CD14-positive monocyte (primary cell): ENCODE results near the gene NPAS2. TPM values are rescaled to one million over a fixed set of nuclear protein-coding genes. Genes with fewer than 3 reads are reported as not detected.

Experiments
- DNase-seq, 3 donors: peaks; one replicate each; pipeline ENCODE4 v3.0.0-alpha.2; 2011 to 2022
- H2AFZ ChIP-seq: 2 replicates; pipeline ENCODE4 v1.6.0; 2012; ENCODE audit warnings: mild to moderate bottlenecking, low read depth, low read length, inconsistent platforms; ENCODE audit not compliant: insufficient read depth, poor library complexity, severe bottlenecking
- H3K27ac ChIP-seq, 2 donors: 1 replicate in 1 of 2; 2 replicates in 1 of 2; pipeline ENCODE4 v1.5.1; 2012 to 2013; ENCODE audit warnings: low read length in 2 of 2, control low read depth in 1 of 2, inconsistent platforms in 1 of 2, low read depth in 1 of 2, mild to moderate bottlenecking in 1 of 2
- H3K27me3 ChIP-seq, 2 donors: one replicate each; pipeline versions ENCODE4 v1.6.0 to v1.6.1; 2011 to 2013; ENCODE audit warnings: low read length in 2 of 2; ENCODE audit not compliant: control insufficient read depth in 2 of 2, insufficient read depth in 2 of 2
- H3K36me3 ChIP-seq, 2 donors: replicated peaks in 1 of 2; 1 replicate in 1 of 2; 2 replicates in 1 of 2; pipeline versions ENCODE4 v1.5.1 to v1.6.1; 2012 to 2013; ENCODE audit warnings: low read length in 2 of 2, control low read depth in 1 of 2, inconsistent platforms in 1 of 2, mild to moderate bottlenecking in 1 of 2; ENCODE audit not compliant: insufficient read depth in 2 of 2, control insufficient read depth in 1 of 2
- H3K4me1 ChIP-seq, 2 donors: 1 replicate in 1 of 2; 2 replicates in 1 of 2; pipeline versions ENCODE4 v1.5.1 to v1.6.1; 2012 to 2013; ENCODE audit warnings: low read length in 2 of 2, control low read depth in 1 of 2, inconsistent platforms in 1 of 2, mild to moderate bottlenecking in 1 of 2, moderate library complexity in 1 of 2; ENCODE audit not compliant: insufficient read depth in 2 of 2, control insufficient read depth in 1 of 2
- H3K4me2 ChIP-seq: replicated peaks from 2 replicates; pipeline ENCODE3; 2012; ENCODE audit warnings: low read length, moderate library complexity, mild to moderate bottlenecking; ENCODE audit not compliant: poor library complexity, severe bottlenecking; ENCODE audit errors: extremely low read depth
- H3K4me3 ChIP-seq, 3 experiments: fragments of 200-600 bp in 1 of 3; sonication (generic) in 1 of 3; replicated peaks in 1 of 3; 1 replicate in 2 of 3; 2 replicates in 1 of 3; pipeline ENCODE4 v1.5.1; 2011 to 2013; ENCODE audit warnings: low read length in 3 of 3, mild to moderate bottlenecking in 3 of 3, control low read depth in 2 of 3, low read depth in 2 of 3, inconsistent platforms in 1 of 3, moderate library complexity in 1 of 3
- H3K79me2 ChIP-seq: 2 replicates; pipeline ENCODE4 v1.6.0; 2012; ENCODE audit warnings: mild to moderate bottlenecking, control low read depth, inconsistent platforms, low read length, moderate library complexity; ENCODE audit not compliant: insufficient read depth
- H3K9ac ChIP-seq: 2 replicates; pipeline ENCODE4 v1.6.0; 2017; ENCODE audit warnings: low read length, mild to moderate bottlenecking; ENCODE audit not compliant: insufficient read depth, poor library complexity, severe bottlenecking
- H3K9me3 ChIP-seq, 2 donors: replicated peaks in 1 of 2; 1 replicate in 1 of 2; 2 replicates in 1 of 2; pipeline versions ENCODE4 v1.5.1 to v1.6.1; 2012 to 2013; ENCODE audit warnings: low read length in 2 of 2, control low read depth in 1 of 2; ENCODE audit not compliant: control insufficient read depth in 1 of 2, insufficient read depth in 1 of 2
- H4K20me1 ChIP-seq: 2 replicates; pipeline ENCODE4 v1.6.0; 2012; ENCODE audit warnings: mild to moderate bottlenecking, low read length, control low read depth, moderate library complexity; ENCODE audit not compliant: insufficient read depth
- H3K27ac Mint-ChIP-seq, 7 donors: one replicate each; pipeline ENCODE4 v1.8.0; 2020; ENCODE audit warnings: mild to moderate bottlenecking in 7 of 7, mixed read lengths in 7 of 7, moderate library complexity in 6 of 7, inconsistent platforms in 2 of 7
- H3K27me3 Mint-ChIP-seq, 3 donors: one replicate each; pipeline ENCODE4 v1.8.0; 2021 to 2022; ENCODE audit warnings: low read depth in 3 of 3, mild to moderate bottlenecking in 3 of 3, mixed read lengths in 3 of 3, moderate library complexity in 3 of 3, inconsistent platforms in 1 of 3
- H3K36me3 Mint-ChIP-seq, 2 donors: one replicate each; pipeline ENCODE4 v1.8.0; 2020; ENCODE audit warnings: mixed read lengths in 2 of 2, inconsistent platforms in 1 of 2, mild to moderate bottlenecking in 1 of 2
- H3K4me1 Mint-ChIP-seq: one replicate; pipeline ENCODE4 v1.8.0; 2020; ENCODE audit warnings: mild to moderate bottlenecking, mixed read lengths
- H3K4me3 Mint-ChIP-seq, 2 donors: one replicate each; pipeline ENCODE4 v1.8.0; 2020; ENCODE audit warnings: mild to moderate bottlenecking in 2 of 2, mixed read lengths in 2 of 2, moderate library complexity in 1 of 2
- H3K9me3 Mint-ChIP-seq, 7 donors: one replicate each; pipeline ENCODE4 v1.8.0; 2020 to 2022; ENCODE audit warnings: mixed read lengths in 7 of 7, mild to moderate bottlenecking in 6 of 7, moderate library complexity in 6 of 7, inconsistent platforms in 2 of 7
- CTCF ChIP-seq: fragments of 200-600 bp; IDR thresholded peaks from one replicate; pipeline ENCODE4 v1.8.0; 2022; ENCODE audit warnings: antibody characterized with exemption, mild to moderate bottlenecking
- WGBS: methylation state at CpG from one replicate; pipeline ENCODE4 v1.1.5; 2013; ENCODE audit warnings: missing lambda C conversion rate; ENCODE audit not compliant: insufficient coverage; 5-methylcytosine and 5-hydroxymethylcytosine counted together
- intact Hi-C, 2 donors: fragments of 100-400 bp; cut with micrococcal nuclease; formaldehyde crosslinking; loops; one replicate each; pipeline versions ENCODE4 v1.15.0 to v1.15.1; 2023
- polyA plus RNA-seq, 3 donors: library from polyadenylated mRNA; depleted of rRNA in 1 of 3; unstranded in 2 of 3; stranded (reverse) in 1 of 3; fragments of 300-500 nt in 2 of 3; fragments of >200 nt in 1 of 3; fragmentation: Illumina TruSeq in 2 of 3; gene quantifications; 1 replicate in 2 of 3; 2 replicates in 1 of 3; pipeline ENCODE4 v1.2.3, GENCODE V29; 2012 to 2021

The NPAS2 gene
- polyA plus RNA-seq, 3 donors = not detected

GRCh38 chr2:100965596-100965995 lies 145.7 kb downstream of the NPAS2 start:
- H3K27me3 ChIP-seq = no peaks in the 10 kb centered on the region
- H3K9ac ChIP-seq = no peak overlapping the region
- H3K9me3 Mint-ChIP-seq = no peaks in the 10 kb centered on the region
- H3K27ac ChIP-seq = no peak overlapping the region
- H2AFZ ChIP-seq = no peak overlapping the region
- H3K79me2 ChIP-seq = no peaks in the 10 kb centered on the region
- no peak overlapping the region for H3K4me3 Mint-ChIP-seq
- no peak for TF ChIP-seq CTCF
- peaks cover 2 to 14% (median 5%) of the 10 kb centered on the region in 3 donors for H3K27me3 Mint-ChIP-seq
- no peak overlapping the region for H3K4me2 ChIP-seq
- DNase-seq = no peak
- no peaks in the 10 kb centered on the region for H3K36me3 ChIP-seq
- no peaks in the 10 kb centered on the region for H3K9me3 ChIP-seq
- intact Hi-C loops = no loop called here
- H3K4me1 ChIP-seq = no peaks in the 10 kb centered on the region
- H3K36me3 Mint-ChIP-seq = no peaks in the 10 kb centered on the region
- H3K4me1 Mint-ChIP-seq = no peaks in the 10 kb centered on the region
- no peak overlapping the region for H3K4me3 ChIP-seq
- H4K20me1 ChIP-seq = no peaks in the 10 kb centered on the region
- H3K27ac Mint-ChIP-seq = no peak overlapping the region
- 88% methylated on average over 1 of the region's 5 CpGs for WGBS

- Mint-ChIP-seq H3K36me3 (no peaks in the 10 kb centered on the region), H3K4me1 (no peaks in the 10 kb centered on the region), H3K9me3 (no peaks in the 10 kb centered on the region), H3K4me3 (no peak overlapping the region), H3K27ac (no peak overlapping the region), H3K27me3 (peaks cover 4 to 14% (median 8%) of the 10 kb centered on the region in 3 donors)
- H3K9me3 ChIP-seq = no peaks in the 10 kb centered on the region
- H3K79me2 ChIP-seq = no peaks in the 10 kb centered on the region
- intact Hi-C loops = no loop called here
- no peak overlapping the region for H3K4me3 ChIP-seq
- H3K4me1 ChIP-seq = no peaks in the 10 kb centered on the region
- WGBS = 95% methylated on average over 7 of the region's 8 CpGs
- no peak for TF ChIP-seq CTCF
- no peaks in the 10 kb centered on the region for H4K20me1 ChIP-seq
- no peaks in the 10 kb centered on the region for H3K27me3 ChIP-seq
- no peak overlapping the region for H2AFZ ChIP-seq
- no peak overlapping the region for H3K27ac ChIP-seq
- DNase-seq = no peak
- no peak overlapping the region for H3K9ac ChIP-seq
- H3K36me3 ChIP-seq = no peaks in the 10 kb centered on the region
- H3K4me2 ChIP-seq = no peak overlapping the region
Measured at GRCh38 chr2:100967716-100968115, 147.8 kb downstream of the NPAS2 start.
